ENCODE results near the gene SAP30L. TPM values are rescaled to one million over a fixed set of nuclear protein-coding genes. Genes with fewer than 3 reads are reported as not detected.
A peak's percentile ranks its signal among the peaks of the same experiment; 100 is the strongest.

The SAP30L gene, protein sequence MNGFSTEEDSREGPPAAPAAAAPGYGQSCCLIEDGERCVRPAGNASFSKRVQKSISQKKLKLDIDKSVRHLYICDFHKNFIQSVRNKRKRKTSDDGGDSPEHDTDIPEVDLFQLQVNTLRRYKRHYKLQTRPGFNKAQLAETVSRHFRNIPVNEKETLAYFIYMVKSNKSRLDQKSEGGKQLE
- 10 to 100 TPM; 20.4 to 32.8 TPM for total RNA-seq

DNA sequence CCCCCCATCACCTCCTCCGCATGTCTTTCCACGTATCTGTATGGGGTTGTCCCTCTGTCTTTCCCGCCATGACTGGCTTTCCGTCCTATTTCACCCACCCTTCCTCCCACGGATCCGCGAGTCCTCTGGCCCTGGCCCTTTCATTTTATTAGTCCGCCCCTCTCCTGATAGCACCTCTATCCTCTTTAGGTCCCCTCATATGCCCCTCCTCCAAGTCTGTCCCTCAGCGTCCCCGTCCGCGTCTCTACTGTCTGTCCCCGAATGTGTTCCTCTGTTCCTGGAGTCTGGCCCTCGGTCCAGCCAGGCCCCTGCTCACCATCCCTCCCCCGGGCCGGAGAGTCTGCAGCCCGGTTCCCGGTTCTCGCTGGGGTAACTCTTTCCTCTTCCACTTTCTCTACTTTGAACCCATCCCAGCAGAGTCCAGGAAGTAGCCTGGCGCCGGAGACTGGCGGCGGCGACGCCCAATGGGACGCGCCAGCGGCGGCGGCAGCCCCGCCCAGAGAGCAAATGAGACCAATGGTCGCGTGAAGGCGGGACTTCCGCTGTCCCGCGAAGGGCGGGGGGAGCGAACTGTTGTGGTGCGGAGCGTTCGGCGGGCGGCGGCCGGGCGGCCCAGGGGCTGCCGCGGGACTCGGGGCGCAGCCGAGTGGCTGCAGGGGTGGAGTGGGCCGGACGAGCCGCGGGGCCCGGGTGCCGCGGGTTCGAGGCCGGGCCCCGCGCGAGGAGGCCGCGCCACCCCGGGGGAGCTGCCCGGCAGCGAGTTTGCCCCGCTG is at the start of gene SAP30L:
TSS of gene SAP30L (plus strand) at position 576 of the 773 bp plus-strand sequence. CDS start 608 bp downstream, outside the sequence.
- no peaks in the 10 kb centered on the region for H3K9me3 Mint-ChIP-seq
- H3K4me1 Mint-ChIP-seq (ENCODE audit: low read depth in 2 of 2): peaks cover 46 to 56% of the 10 kb centered on the region in 2 donors
- ATAC-seq (peak; percentile 97 to 98), DNase-seq (ENCODE audit: low spot score) (peak; percentile 97)
- H3K27me3 Mint-ChIP-seq: no peaks in the 10 kb centered on the region
- peak within 1 kb of the TSS; percentile 99 for H3K4me3 Mint-ChIP-seq
- peaks cover 16% of the 10 kb centered on the region for H3K36me3 Mint-ChIP-seq
- peak within 1 kb of the TSS; percentile 85 to 90 for H3K27ac Mint-ChIP-seq

DNA sequence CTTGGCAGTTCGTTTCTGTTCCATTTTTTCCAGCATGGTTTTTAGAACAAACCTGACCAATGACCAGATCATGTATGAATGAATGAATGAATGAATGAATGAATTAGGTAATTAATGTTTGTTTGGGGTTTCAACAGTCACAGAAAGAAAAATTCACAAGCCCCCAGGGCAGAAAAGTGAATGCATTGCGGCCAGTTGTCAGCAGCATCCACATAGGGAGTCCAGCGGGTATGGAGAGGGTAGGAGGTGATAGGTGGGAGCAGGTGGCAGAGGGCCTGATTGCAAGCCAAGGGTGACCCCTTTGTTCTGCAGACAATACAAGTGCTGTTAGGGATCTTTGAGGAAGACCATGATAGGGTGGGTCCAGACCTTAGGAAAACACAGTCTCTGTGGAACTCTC is 49.7 kb upstream of the SAP30L start:
- no peaks in the 10 kb centered on the region for H3K36me3 Mint-ChIP-seq
- H3K27ac Mint-ChIP-seq: peak overlapping the region in 1 of 2 donors; percentile 26
- H3K4me1 Mint-ChIP-seq (ENCODE audit: low read depth in 2 of 2): peaks cover 18 to 35% of the 10 kb centered on the region in 2 donors
- H3K4me3 Mint-ChIP-seq: no peak overlapping the region
- H3K9me3 Mint-ChIP-seq: no peaks in the 10 kb centered on the region
- no peak for ATAC-seq
- H3K27me3 Mint-ChIP-seq: no peaks in the 10 kb centered on the region
- DNase-seq (ENCODE audit: low spot score): no peak

DNA sequence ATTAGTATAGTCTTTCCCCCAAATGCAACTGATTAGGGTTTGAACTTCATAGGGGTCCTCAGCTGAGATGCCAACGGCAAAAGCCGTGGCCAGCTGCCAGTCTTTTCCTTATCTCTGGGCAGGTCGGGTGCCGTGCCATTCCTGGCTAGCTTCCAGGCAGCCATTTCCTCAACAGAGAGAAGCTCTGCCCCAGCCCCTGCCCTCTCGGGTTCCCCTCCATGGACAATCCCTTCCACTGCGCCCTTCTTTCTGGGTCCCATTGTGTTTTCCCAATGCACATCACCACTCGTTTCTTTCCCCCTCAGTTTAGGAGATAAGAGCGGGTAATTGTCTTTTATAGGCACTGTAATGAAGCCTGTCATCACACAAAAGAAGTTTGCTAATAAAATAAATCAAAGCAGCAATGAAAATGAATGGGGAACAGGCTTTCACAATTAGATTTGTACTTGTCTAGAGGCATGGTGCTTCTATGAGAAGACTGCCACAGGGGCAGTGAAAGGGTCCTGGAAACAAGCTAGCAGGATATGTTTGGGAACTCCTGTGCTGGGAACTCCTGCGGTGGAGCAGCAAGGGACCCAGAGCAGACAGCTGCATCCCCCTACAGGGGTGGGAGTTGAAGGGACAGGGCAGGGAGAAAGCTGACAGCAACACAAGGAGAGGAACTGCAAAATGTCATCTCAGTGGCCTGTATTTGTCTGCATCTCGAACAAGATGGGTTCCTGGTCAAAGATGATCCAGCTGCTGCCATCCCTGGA is 48.0 kb upstream of the SAP30L start:
- DNase-seq (ENCODE audit: low spot score): no peak
- no peaks in the 10 kb centered on the region for H3K36me3 Mint-ChIP-seq
- peak overlapping the region in 1 of 2 donors; percentile 37 for H3K27ac Mint-ChIP-seq
- H3K9me3 Mint-ChIP-seq: no peaks in the 10 kb centered on the region
- no peak for ATAC-seq
- no peaks in the 10 kb centered on the region for H3K27me3 Mint-ChIP-seq
- peaks cover 18 to 27% of the 10 kb centered on the region in 2 donors for H3K4me1 Mint-ChIP-seq (ENCODE audit: low read depth in 2 of 2)
- no peak overlapping the region for H3K4me3 Mint-ChIP-seq

DNA sequence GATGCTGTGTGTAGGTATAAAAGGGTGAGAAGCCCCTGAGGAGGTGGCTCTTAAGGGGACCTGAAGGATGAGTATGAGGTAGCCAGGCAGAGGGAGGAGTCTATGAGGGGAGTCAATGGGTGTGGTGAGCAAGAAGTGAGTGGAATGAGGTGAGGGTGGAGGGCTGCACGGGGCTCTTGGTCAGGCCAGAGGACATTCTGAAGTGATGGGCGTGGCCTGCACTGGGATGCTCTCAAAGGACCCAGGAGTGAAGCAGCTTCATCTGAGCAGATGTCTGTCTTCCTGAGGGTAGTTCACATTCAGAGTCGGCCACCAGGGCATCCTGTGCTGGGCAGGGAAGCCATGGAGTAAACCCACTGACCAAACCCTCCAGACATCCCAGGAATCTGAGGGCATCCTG is 45.1 kb upstream of the SAP30L start:
- no peaks in the 10 kb centered on the region for H3K27me3 Mint-ChIP-seq
- no peaks in the 10 kb centered on the region for H3K36me3 Mint-ChIP-seq
- ATAC-seq: no peak
- DNase-seq (ENCODE audit: low spot score): no peak
- H3K4me1 Mint-ChIP-seq (ENCODE audit: low read depth in 2 of 2): peaks cover 8 to 15% of the 10 kb centered on the region in 2 donors
- no peaks in the 10 kb centered on the region for H3K9me3 Mint-ChIP-seq
- peak overlapping the region in 1 of 2 donors; percentile 42 for H3K27ac Mint-ChIP-seq
- no peak overlapping the region for H3K4me3 Mint-ChIP-seq

DNA sequence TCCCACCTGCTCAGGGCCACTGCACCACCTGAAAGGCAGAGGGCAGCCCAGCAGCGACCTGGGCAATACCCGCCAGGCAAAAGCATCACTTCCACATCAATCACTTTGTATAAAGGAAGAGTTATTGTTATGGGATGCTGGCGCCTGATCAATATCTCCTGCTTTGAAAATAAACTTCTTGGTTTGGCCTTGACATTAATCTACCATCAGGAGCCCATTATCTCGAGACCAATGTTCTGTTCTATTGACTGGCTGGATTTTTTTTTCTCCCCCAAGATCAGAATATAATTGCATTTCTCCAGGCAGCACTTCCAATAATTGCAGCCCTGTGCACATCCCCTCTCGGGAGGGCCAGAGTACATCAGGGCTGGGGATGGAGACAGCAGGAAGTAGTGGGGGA is 44.4 kb upstream of the SAP30L start:
- peaks cover under 1 to 8% of the 10 kb centered on the region in 2 donors for H3K4me1 Mint-ChIP-seq (ENCODE audit: low read depth in 2 of 2)
- H3K9me3 Mint-ChIP-seq: no peaks in the 10 kb centered on the region
- H3K27ac Mint-ChIP-seq: peak overlapping the region in 1 of 2 donors; percentile 51
- no peaks in the 10 kb centered on the region for H3K27me3 Mint-ChIP-seq
- ATAC-seq (no peak), DNase-seq (ENCODE audit: low spot score) (no peak)
- no peaks in the 10 kb centered on the region for H3K36me3 Mint-ChIP-seq
- H3K4me3 Mint-ChIP-seq: no peak overlapping the region

DNA sequence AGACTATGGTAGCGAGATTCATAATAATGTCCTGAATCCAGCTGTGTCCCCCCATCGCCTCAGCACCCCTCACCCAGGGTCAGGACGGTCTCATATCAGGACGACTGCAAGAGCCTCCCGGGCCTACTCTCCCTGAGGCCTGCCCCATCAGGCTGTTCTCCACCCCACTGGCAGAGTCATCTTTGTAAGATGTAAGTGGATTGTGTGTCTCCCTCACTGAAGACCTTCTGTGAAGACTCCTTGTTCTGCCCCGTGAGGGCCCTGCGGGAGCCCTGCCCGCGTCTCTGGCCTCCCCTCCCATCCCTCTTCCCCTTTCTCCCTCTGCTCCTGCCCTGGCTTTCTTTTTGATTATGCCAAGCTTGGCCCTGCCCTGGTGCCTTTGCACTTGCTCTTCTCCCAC is 43.9 kb upstream of the SAP30L start:
- Mint-ChIP-seq H3K27me3 (no peaks in the 10 kb centered on the region), H3K27ac (no peak overlapping the region), H3K9me3 (no peaks in the 10 kb centered on the region), H3K36me3 (no peaks in the 10 kb centered on the region), H3K4me1 (ENCODE audit: low read depth in 2 of 2) (peaks cover 0 to 6% of the 10 kb centered on the region in 2 donors), H3K4me3 (no peak overlapping the region)
- ATAC-seq: no peak
- no peak for DNase-seq (ENCODE audit: low spot score)

DNA sequence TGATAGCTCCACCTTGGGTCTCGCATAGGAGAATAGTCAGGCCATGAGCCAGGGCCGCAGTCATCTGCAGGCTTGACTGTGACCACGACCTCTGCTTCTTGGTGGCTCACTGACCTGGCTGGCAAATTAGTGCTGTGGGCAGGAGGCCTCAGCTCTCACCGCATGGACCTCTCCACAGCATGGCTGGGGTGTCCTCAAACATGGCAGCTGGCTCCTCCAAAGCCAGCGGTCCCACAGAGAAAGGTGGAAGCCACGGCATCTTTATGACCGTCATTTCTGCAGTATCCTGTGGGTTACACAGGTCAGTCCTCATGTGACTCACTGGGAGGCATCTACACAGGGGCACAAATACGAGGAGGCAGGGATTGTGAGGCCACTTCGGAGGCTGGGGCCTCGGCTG is 43.2 kb upstream of the SAP30L start:
- DNase-seq (ENCODE audit: low spot score) (no peak), ATAC-seq (no peak)
- no peaks in the 10 kb centered on the region for H3K9me3 Mint-ChIP-seq
- no peak overlapping the region for H3K4me3 Mint-ChIP-seq
- no peaks in the 10 kb centered on the region for H3K36me3 Mint-ChIP-seq
- peaks cover 0 to 6% of the 10 kb centered on the region in 2 donors for H3K4me1 Mint-ChIP-seq (ENCODE audit: low read depth in 2 of 2)
- H3K27ac Mint-ChIP-seq: no peak overlapping the region
- no peaks in the 10 kb centered on the region for H3K27me3 Mint-ChIP-seq

DNA sequence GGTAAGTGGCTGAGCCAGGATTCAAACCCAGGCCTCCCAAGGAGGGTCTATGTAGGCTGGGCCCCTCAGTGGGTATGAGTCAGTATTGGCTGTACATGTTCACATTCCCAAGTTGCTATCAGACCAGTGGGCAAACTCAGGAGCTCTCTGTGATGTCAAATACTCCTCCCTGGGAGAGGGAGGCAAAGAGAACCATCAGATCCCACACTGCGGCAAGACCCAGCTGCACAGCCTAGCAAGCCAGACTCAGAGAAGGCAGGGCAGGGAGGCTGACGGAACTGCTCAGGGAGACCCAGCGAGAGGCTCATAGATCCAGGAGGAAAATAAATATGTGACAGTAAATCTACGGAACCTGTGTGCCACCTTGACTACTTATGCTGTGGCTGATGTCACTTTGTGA is 42.6 kb upstream of the SAP30L start:
- DNase-seq (ENCODE audit: low spot score) (no peak), ATAC-seq (no peak)
- no peaks in the 10 kb centered on the region for H3K9me3 Mint-ChIP-seq
- H3K27me3 Mint-ChIP-seq: no peaks in the 10 kb centered on the region
- no peaks in the 10 kb centered on the region for H3K36me3 Mint-ChIP-seq
- H3K4me3 Mint-ChIP-seq: no peak overlapping the region
- peaks cover 0 to 6% of the 10 kb centered on the region in 2 donors for H3K4me1 Mint-ChIP-seq (ENCODE audit: low read depth in 2 of 2)
- no peak overlapping the region for H3K27ac Mint-ChIP-seq

DNA sequence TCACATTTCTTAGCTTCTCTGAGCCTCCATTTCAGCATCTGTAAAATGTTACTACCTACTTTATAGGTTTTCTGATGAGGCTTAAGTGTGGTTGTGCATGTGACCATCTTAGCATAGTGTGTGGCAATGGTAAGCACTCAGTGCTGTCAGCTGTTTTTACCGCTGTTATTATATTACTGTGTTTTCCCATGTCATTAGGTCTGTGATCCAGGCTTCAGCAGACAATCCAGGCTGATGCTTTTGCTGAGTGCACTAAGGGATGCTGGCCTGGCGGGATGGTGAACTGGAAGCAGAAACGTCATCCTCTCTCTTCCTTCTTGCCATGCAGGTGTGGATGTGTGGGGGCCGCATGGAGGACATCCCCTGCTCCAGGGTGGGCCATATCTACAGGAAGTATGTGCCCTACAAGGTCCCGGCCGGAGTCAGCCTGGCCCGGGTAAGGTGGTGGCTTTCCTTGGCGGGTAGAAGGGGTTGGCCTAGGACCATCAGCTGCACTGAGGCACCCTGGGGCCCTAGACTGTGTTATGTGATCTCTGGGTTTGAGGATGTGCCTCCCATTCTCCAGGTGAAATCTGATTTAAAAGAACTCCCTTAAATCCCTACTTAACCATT is 41.9 kb upstream of the SAP30L start:
- H3K27ac Mint-ChIP-seq: peak overlapping the region in 1 of 2 donors; percentile 62
- H3K36me3 Mint-ChIP-seq: no peaks in the 10 kb centered on the region
- DNase-seq (ENCODE audit: low spot score): no peak
- no peaks in the 10 kb centered on the region for H3K27me3 Mint-ChIP-seq
- ATAC-seq: no peak
- peak overlapping the region; percentile 54 for H3K4me3 Mint-ChIP-seq
- H3K4me1 Mint-ChIP-seq (ENCODE audit: low read depth in 2 of 2): peaks cover 0 to 6% of the 10 kb centered on the region in 2 donors
- no peaks in the 10 kb centered on the region for H3K9me3 Mint-ChIP-seq

DNA sequence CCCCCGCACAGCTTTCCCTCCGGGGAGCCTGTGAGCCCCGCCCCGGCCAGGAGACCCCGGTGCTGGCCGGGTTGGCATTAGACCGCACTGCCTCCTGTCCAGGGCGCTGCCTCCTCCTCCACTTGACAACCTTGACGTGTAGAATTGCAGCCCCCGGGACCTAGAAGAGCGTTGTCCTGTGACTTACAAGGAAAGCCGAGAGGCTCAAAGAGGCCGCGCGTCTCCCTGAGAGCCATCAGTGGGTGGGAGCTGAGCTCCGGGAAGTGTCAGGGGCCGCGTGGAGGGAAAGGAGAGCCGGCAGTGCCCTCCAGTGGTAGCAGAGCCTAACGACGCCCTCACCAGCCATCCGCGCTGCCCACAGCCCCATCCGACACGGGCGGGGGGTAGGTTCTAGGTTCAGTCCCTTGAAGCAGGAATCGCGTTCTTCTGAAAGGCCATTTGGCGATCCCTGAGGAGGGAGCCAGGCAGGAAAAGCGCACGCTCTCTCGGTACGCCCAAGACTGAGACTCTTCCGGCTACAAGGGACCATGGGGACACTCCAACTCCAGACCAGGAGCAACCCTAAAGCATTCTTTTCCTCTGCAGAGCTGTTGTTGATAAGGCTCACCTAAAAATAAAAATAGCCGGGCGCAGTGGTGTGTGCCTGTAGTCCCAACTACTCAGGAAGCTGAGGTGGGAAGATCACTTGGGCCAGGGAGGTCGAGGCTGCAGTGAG is 40.6 kb upstream of the SAP30L start:
- Mint-ChIP-seq H3K36me3 (no peaks in the 10 kb centered on the region), H3K4me1 (ENCODE audit: low read depth in 2 of 2) (peaks cover 0 to 6% of the 10 kb centered on the region in 2 donors), H3K27ac (no peak overlapping the region), H3K4me3 (peak overlapping the region; percentile 54), H3K9me3 (no peaks in the 10 kb centered on the region), H3K27me3 (no peaks in the 10 kb centered on the region)
- peak; percentile 91 to 93 for ATAC-seq
- peak; percentile 78 for DNase-seq (ENCODE audit: low spot score)

DNA sequence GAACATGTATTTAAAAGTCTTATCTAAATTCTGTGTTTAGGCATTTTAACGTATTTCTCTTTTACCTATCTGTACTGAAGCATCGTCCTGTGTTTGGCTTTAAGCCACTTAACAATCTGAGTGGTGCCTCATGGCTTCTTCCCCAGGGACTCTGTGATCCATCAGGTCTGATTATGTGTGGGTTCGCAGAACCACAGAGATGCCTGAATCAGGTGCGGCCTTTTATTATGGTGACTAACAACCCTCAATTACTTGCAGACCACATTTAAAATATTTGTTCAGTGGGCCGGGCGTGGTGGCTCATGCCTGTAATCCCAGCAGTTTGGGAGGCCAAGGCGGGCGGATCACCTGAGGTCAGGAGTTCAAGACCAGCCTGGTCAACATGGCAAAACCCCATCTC is 39.6 kb upstream of the SAP30L start:
- peaks cover 0 to 6% of the 10 kb centered on the region in 2 donors for H3K4me1 Mint-ChIP-seq (ENCODE audit: low read depth in 2 of 2)
- H3K9me3 Mint-ChIP-seq: no peaks in the 10 kb centered on the region
- no peaks in the 10 kb centered on the region for H3K27me3 Mint-ChIP-seq
- DNase-seq (ENCODE audit: low spot score) (no peak), ATAC-seq (no peak)
- H3K4me3 Mint-ChIP-seq: no peak overlapping the region
- no peaks in the 10 kb centered on the region for H3K36me3 Mint-ChIP-seq
- no peak overlapping the region for H3K27ac Mint-ChIP-seq

DNA sequence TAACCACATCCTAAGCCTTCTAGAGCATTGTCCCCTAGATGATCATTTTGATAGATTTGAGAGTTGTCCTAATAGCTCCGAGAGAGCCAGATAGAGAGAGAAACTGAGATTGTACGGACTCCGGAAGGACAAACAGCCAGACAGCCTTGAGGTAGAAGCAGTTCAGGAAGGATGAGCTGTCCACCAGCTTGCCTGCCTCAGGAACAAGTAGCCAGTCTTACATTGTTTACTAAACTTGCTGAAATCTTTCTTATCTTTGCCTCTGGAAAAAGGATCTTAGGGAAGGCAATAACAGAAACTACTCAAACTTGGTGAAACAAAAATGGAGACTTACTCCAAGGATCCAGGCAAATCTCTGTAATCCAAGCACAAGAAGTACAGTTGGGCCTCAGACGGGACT is 39.0 kb upstream of the SAP30L start:
- DNase-seq (ENCODE audit: low spot score): no peak
- H3K4me3 Mint-ChIP-seq: no peak overlapping the region
- H3K27me3 Mint-ChIP-seq: no peaks in the 10 kb centered on the region
- no peak for ATAC-seq
- H3K9me3 Mint-ChIP-seq: no peaks in the 10 kb centered on the region
- no peaks in the 10 kb centered on the region for H3K36me3 Mint-ChIP-seq
- no peak overlapping the region for H3K27ac Mint-ChIP-seq
- peaks cover 0 to 6% of the 10 kb centered on the region in 2 donors for H3K4me1 Mint-ChIP-seq (ENCODE audit: low read depth in 2 of 2)

DNA sequence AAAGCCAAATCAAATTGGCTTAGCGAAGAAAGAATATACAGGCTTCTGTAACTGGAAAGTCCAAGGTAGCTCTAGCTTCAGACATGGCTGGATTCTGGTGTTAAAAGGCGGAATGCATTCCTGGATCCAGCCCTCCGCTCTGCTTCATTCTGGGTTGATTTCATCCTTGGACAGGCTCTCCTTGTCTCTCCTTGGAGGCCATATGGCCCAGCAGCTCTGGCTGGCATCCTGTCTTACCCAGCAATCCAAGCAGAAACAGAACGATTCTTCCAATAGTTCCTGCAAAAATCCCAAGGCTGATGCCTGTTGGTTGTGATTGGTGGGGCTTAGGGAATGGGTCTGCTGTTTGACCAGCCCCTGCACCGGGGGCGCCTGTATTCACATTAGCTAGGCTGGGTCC is 37.0 kb upstream of the SAP30L start:
- peaks cover 0 to 6% of the 10 kb centered on the region in 2 donors for H3K4me1 Mint-ChIP-seq (ENCODE audit: low read depth in 2 of 2)
- DNase-seq (ENCODE audit: low spot score): no peak
- H3K27ac Mint-ChIP-seq: no peak overlapping the region
- H3K4me3 Mint-ChIP-seq: no peak overlapping the region
- ATAC-seq: no peak
- no peaks in the 10 kb centered on the region for H3K27me3 Mint-ChIP-seq
- H3K36me3 Mint-ChIP-seq: no peaks in the 10 kb centered on the region
- no peaks in the 10 kb centered on the region for H3K9me3 Mint-ChIP-seq
